ENCODE results near the gene CSTB.

CSTB gene

GRCh38 chr21:43809346-43809799 lies 33.3 kb upstream of the CSTB start:
- TF ChIP-seq CTCF (IDR thresholded peaks at IDR 0.05; ENCODE audit: low read depth, low read length) = no peak
- DNase-seq (ENCODE audit: low read depth in 2 of 2) = no peak
- no peak overlapping the region for H3K4me3 ChIP-seq (replicated peaks in 1 of 2; ENCODE audit: low read depth in 2 of 2, low read length in 2 of 2)

GRCh38 chr21:43808832-43809251 lies 32.7 kb upstream of the CSTB start:
- no peak for DNase-seq (ENCODE audit: low read depth in 2 of 2)
- H3K4me3 ChIP-seq (replicated peaks in 1 of 2; ENCODE audit: low read depth in 2 of 2, low read length in 2 of 2) = no peak overlapping the region
- TF ChIP-seq CTCF (IDR thresholded peaks at IDR 0.05; ENCODE audit: low read depth, low read length) = no peak

- TF ChIP-seq CTCF (IDR thresholded peaks at IDR 0.05; ENCODE audit: low read depth, low read length) = no peak
- DNase-seq (ENCODE audit: low read depth in 2 of 2) = no peak
- H3K4me3 ChIP-seq (replicated peaks in 1 of 2; ENCODE audit: low read depth in 2 of 2, low read length in 2 of 2) = no peak overlapping the region
These were observed 32.3 kb upstream of the CSTB start for GRCh38 chr21:43808367-43808766.

GRCh38 chr21:43806017-43806710 lies 30.1 kb upstream of the CSTB start:
- no peak for TF ChIP-seq CTCF (IDR thresholded peaks at IDR 0.05; ENCODE audit: low read depth, low read length)
- H3K4me3 ChIP-seq (replicated peaks in 1 of 2; ENCODE audit: low read depth in 2 of 2, low read length in 2 of 2) = no peak overlapping the region
- no peak for DNase-seq (ENCODE audit: low read depth in 2 of 2)

- DNase-seq (ENCODE audit: low read depth in 2 of 2) = no peak
- no peak overlapping the region for H3K4me3 ChIP-seq (replicated peaks in 1 of 2; ENCODE audit: low read depth in 2 of 2, low read length in 2 of 2)
- no peak for TF ChIP-seq CTCF (IDR thresholded peaks at IDR 0.05; ENCODE audit: low read depth, low read length)
These were observed 29.2 kb upstream of the CSTB start for GRCh38 chr21:43805275-43805800.

GRCh38 chr21:43803558-43804300 lies 27.6 kb upstream of the CSTB start:
- no peak overlapping the region for H3K4me3 ChIP-seq (replicated peaks in 1 of 2; ENCODE audit: low read depth in 2 of 2, low read length in 2 of 2)
- DNase-seq (ENCODE audit: low read depth in 2 of 2) = no peak
- no peak for TF ChIP-seq CTCF (IDR thresholded peaks at IDR 0.05; ENCODE audit: low read depth, low read length)

All from cardiac fibroblast (primary cell).